UCSD-AML1 (cell line): ENCODE data around the gene SND1.
"Not testable (repeated sequence)": the region's sequence is repeated elsewhere in the genome, so short reads cannot be mapped to it uniquely, and the experiment has no call there.

ENCODE experiments used
- DNase-seq: peaks from one replicate; lab custom pipeline; 2025; ENCODE audit not compliant: unreplicated experiment; lab: John Stamatoyannopoulos, UW

Gene SND1

GRCh38 chr7:127902753-127903152 lies 250.8 kb downstream of the SND1 start:
- DNase-seq = not testable (repeated sequence)

- DNase-seq = no peak
These were observed 252.1 kb downstream of the SND1 start for GRCh38 chr7:127903892-127904669.

GRCh38 chr7:127904670-127904985 lies 252.6 kb downstream of the SND1 start:
- no peak for DNase-seq

- DNase-seq = no peak
These were observed 253.0 kb downstream of the SND1 start for GRCh38 chr7:127905021-127905420.

GRCh38 chr7:127905491-127906330 lies 253.7 kb downstream of the SND1 start:
- DNase-seq = no peak

GRCh38 chr7:127907110-127908040 lies 255.4 kb downstream of the SND1 start:
- DNase-seq = no peak

- DNase-seq = no peak
These were observed 256.6 kb downstream of the SND1 start for GRCh38 chr7:127908430-127909258.

GRCh38 chr7:127909424-127910152 lies 257.6 kb downstream of the SND1 start:
- no peak for DNase-seq

GRCh38 chr7:127910670-127911069 lies 258.7 kb downstream of the SND1 start:
- no peak for DNase-seq

GRCh38 chr7:127911968-127912511 lies 260.0 kb downstream of the SND1 start:
- DNase-seq = no peak

- no peak for DNase-seq
These were observed 260.9 kb downstream of the SND1 start for GRCh38 chr7:127912901-127913300.

- DNase-seq = no peak
These were observed 261.7 kb downstream of the SND1 start for GRCh38 chr7:127913686-127914085.

- no peak for DNase-seq
These were observed 262.7 kb downstream of the SND1 start for GRCh38 chr7:127914693-127915092.

GRCh38 chr7:127916735-127917134 lies 264.7 kb downstream of the SND1 start:
- no peak for DNase-seq

- DNase-seq = no peak
These were observed 266.1 kb downstream of the SND1 start for GRCh38 chr7:127918130-127918529.

GRCh38 chr7:127920787-127921438 lies 268.9 kb downstream of the SND1 start:
- DNase-seq = no peak

- no peak for DNase-seq
These were observed 270.7 kb downstream of the SND1 start for GRCh38 chr7:127922656-127923055.

GRCh38 chr7:127924874-127925273 lies 272.9 kb downstream of the SND1 start:
- DNase-seq = no peak

- no peak for DNase-seq
These were observed 275.3 kb downstream of the SND1 start for GRCh38 chr7:127927348-127927696.
